A204.1 (cell line): ENCODE data around the gene CARD11.

Experiments used
- FAIRE-seq: peaks from 2 replicates; lab custom pipeline; 2012; peaks lifted over from hg19 to GRCh38; lab: Jason Lieb, UNC

Gene CARD11

DNA sequence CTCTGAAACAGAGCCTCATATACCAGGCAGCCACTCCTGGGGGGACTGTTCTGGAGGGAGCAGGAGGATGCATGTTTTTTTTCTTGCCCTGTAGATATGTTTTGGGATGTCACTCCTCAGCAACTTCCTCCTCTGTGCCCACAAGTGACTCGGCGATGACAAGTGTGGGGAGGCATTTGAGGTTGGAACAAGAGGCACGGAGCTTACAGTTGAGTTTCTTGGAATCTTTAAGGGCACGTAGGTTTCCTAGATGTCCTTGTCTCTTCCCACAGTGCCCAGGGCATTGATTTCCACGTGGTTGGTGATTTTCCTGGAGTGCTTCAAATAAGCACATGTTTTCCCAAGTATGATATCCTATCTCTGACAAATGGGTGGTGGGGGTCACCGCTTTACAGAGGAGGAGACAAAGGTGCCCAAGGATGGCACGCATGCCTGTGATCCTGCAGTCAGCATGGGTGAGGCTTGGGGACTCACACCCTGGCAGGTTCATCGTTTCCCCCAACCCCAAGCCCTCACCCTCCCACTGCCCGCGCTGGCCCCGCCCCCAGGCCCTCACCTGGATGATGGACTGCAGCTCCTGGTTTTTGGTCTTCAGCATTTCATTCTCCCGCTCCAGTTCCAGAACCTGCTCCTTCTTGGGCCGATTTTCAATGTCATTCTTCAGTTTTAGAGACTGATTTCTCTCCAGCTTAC, 104.3 kb downstream of the CARD11 start:
- no peak for FAIRE-seq

DNA sequence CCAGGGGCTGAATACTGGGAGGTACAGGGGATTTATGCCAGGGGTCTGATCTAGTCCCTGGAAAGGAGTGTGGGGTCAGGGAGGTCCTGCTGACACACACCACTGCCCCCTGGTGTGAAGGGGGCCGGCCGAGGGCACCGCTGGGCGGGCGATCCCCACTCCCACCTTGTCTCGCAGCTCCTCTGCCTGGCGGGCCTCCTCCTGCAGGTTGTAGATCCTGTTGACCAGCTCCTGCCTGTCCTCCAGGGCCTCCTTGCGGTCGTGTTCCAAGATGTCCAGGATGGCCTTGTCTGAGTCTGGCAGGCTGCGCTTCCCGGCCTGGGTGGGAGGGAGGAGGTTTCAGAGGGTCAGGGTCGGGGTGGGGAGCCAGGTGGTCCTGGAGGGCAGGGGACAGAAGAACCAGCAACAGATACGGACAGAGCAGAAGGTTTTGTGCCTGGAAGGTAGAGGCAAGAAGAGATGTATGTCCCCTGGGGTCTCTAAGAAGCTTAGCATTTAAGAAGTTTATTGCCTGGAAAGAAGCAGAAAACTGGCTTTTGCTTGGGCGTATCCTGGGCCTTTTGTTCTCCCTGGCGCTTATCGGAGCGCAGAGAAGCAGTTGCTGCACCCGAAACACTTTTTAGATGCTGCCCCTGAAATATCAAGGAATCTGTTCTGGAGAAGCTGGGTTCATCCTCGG, 105.0 kb downstream of the CARD11 start:
- FAIRE-seq, result no peak

DNA sequence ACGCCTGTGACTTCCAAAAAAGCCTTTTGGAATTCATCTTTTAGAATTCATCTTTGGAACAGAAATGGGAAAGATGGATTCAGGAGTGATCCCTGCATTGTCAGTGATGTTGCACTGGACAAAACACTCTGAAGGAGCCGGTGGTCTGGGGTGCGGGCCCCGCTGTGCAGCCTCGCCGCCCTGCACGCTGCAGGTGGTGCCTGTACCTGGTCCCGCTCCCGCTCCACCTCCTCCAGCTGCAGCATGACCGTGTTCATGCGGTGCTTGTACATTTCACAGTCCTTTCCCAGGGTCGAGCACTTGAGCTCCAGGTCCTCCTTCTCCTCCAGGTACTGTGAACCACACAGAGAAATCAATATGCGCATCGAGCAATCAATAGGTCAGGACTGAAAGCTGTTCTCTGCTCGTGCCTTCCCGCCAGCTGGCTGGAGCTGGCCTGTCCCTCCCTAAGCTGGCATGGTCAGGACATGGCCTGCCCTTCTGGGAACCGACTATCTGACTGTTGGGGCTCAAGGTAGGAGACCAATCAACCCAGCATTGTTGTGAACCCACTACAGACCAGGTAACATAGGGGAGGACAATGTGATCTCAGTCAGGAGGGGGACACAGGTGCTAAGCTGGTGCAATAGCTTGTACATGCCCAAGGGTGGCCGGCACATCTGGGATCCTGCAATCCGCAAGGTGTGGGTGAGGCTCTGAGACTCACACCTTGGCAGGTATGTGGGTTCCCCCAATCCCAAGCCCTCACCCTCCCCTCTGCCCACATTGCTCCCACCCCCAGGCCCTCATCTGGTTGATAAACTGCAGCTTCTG, 105.8 kb downstream of the CARD11 start:
- no peak for FAIRE-seq

DNA sequence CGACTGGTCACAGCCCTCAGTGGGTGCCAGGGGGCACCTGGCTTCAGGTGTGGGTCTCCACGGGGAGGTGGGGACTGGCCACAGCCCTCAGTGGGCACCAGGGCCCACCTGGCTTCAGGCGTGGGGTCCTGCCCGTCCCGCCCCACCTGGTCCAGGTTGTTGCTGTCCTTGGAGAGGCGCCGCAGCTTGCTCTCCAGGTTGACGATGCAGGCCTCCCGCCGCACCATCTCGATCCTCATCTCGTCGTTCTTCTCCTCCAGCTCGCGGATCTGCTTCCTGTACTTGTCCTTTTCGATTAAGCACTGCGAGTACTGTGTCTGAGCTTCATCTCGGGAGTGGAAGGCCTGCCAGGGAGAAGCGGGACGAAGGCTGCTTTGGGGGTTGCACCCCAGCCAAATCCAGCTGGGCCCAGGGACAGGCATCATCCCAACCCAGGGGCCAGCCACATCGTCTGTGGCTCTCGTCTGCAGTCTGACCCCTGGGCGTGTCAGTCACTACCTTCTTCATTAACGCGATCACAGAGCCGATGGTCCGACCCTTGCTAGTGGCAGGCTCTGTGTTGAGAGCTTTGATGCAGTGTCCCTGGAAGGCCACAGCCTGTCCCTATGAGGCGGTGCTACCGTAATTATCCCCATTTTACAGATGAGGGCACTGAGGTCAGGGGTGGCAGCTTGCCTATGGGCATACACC, 106.6 kb downstream of the CARD11 start:
- no peak for FAIRE-seq

DNA sequence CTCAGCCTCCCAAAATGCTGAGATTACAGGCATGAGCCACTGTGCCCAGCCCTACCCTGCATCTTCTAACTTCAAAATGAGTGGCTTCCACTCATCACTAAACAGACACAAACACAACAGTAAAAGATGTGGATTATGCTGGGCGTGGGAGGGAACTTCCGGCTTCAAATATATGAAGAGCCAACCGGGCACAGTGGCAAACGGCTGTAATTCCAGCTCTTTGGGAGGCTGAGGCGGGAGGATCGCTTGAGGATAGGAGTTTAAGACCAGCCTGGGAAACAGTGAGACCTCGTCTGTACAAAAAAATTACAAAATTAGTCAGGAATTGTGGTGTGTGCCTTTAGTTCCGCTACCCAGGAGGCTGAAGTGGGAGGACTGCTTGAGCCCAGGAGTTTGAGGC, 107.4 kb downstream of the CARD11 start:
- FAIRE-seq, result no peak

DNA sequence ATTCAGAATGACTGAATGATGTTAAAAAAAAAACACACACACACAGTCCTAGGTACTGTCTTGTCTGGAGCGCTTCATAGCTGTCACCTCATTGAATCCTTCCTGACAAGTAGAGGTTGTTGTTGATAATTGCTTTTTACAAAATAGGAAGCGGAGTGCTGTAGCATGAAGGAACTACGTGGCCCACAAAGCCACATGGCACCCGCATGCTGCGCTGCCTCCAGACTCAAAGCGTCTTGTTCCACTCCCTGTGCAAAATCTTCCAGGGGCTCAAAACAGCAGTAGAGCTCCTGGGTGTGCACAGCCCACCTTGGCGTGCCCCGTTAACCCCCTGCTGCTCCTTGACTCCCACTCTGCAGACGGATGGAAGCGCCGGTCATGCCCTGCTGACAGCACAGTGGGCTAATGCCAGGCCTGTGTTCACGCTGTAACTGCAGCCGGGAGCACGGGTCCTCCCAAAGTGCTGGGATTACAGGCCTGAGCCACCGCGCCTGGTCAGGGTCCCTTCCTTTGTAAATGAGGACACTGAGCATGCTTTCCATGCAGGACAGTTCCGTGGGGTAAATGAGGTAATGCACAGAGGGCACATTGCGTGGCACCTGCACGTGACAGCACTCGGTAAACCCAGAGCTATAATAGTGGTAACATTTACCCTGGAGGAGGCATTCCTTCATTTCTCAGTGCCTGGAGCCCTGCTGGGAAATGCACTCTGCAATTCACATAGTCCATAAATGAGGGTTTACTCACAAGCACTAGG, 108.5 kb downstream of the CARD11 start:
- FAIRE-seq, result no peak

DNA sequence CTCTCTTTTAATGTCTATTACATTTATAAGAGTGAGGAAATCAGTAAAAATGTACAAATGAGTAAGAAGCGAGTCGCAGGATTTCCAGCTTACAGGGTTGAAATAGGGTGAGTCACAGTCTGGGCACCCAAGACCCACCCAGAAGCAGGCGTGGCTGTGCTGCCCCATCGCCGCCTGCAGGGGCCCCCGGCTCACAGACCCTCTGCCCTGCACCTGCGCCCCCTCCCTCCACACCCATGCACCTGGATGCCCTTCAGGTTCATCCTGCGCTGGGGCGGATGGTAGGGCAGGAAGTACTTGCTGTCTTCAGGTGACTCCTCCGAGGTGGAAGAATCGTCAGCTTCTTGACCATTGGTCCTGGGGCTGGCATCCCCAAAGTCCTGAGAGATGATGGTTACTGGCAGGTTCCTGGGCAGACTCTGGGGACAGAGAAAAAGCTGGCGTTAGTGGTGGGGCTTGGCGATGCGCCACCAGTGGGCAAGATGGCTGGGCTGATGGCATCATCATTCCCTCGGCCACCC, 109.4 kb downstream of the CARD11 start:
- no peak for FAIRE-seq

DNA sequence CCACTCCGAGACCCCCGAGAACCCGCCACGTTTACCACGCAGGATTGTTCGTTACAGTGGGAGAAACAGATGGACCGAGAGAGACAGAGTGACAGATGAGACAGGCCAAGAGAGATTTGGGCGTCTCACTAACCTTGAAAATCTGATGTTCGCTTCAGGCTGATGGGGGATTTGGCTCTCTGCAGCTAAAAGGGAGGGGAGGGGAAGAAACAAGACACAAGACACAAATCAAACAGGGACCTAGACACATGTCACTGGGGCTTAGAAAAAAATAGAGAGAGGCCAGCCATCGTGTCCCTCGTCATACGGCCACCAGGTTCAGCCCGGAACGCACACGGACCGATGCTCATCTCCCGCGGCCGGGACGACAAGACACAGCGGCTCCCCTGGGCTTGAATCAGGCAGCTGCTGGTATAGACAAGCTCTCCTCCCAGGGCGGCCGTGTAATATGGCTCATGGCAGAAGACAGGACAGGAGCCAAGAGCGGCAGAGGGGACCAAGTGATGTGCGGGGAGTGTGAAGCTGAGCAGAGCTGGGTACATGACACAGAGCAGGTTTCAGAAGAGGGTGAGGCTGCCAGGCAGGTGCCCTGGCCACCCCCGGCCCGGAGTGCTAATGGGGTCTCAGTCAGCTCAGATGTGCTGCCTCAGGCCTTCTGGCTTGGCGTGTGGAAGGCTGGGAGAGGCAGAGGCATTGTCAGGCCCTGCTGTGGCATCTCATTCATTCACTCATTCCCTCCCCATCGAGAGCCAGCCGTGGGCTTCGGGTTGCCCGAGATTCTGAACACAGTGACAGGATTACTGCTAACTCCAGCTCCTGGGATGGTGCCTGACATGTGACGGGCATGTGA, 111.0 kb downstream of the CARD11 start:
- no peak for FAIRE-seq

DNA sequence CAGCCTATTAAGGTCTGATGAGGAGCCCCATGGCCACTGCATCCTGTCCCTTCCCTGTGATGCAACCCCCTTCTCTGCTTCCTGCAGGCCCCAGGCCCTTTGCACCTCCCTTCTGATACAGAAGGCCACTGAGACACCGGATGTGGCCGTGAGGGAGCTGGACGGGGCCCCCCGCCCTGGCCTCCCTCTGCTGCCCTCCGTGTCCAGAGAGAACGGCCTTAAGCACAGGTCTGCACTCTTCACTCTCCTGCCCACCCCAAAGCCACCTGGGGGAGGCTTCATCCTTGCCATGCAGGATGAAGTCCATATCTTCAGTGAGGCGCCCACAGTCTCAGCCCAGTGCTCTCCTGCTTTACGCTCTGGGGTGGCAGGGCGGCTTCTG, 112.6 kb downstream of the CARD11 start:
- FAIRE-seq, result no peak

DNA sequence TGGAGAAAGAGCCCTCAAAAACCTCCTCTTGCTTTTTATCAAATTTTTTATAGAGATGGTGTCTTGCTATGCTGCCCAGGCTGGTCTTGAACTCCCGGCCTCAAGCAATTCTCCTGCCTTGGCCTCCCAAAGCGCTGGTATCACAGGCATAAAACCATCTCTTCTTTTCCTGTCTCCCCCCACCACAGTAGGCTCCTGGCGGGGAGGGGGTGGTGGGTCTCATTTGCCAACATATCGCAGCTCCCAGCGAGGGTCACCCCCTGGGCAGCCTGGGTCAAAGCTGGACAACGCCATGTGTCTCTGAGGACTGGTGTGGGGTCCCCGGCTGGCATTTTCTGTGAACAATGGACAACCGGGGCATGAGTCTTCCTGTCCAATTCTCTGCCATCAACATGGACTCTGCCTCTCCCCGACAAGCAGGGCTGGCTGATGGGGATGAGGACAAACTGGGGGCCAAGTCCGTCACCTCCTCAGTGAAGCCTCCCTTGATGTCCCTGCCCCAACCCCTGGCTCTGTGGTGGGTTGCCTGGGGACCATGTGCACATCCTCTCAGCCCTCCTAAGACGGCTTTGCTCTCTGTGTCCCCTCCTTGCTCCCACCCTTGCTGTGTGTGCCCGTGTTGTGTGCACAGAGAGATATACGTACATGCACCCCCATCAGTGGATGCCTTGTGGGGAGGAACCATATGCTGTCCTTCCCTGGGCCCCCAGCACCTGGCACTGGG, 113.2 kb downstream of the CARD11 start:
- FAIRE-seq, result no peak

DNA sequence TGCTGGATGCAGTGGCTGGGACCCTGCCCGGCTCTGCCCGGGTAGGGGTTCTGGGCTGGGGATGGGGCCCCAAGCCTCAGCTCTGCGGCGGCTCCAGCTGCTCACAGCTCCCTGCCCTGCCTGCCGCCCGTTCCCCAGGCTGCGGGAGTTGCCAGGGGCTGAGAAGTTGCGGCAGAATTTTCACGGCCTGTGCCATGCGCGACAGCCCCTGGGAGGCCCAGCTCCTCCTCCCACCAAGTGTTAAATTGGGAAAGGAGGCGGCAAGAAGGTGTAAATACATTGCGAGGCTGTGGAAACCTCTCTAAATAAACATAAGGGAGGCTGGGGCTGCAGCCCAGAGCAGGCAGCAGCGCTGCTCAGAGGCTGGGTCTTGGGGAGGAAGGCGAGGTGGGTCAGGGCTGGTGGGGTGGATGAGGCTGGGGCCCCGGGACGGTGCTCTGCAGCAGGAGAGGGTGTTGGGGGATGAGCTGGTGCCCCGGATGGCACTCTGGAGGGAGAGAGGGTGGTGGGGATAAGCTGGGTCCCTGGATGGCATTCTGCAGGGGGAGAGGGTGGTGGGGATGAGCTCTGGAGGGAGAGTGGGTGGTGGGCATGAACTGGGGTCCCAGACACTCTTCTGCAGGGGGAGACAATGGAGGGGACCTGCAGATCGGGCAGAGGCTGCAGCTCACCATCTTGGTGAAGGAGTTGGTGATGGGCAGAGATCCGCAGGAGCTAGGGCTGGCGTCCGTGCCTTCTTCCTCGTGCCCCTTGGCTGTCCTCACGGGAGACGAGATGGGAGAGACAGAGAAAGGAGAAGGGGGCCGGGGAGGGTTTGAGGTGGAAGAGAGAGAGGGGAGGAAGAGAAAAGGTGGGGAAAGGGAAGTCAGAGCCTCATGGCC, 114.1 kb downstream of the CARD11 start:
- no peak for FAIRE-seq

DNA sequence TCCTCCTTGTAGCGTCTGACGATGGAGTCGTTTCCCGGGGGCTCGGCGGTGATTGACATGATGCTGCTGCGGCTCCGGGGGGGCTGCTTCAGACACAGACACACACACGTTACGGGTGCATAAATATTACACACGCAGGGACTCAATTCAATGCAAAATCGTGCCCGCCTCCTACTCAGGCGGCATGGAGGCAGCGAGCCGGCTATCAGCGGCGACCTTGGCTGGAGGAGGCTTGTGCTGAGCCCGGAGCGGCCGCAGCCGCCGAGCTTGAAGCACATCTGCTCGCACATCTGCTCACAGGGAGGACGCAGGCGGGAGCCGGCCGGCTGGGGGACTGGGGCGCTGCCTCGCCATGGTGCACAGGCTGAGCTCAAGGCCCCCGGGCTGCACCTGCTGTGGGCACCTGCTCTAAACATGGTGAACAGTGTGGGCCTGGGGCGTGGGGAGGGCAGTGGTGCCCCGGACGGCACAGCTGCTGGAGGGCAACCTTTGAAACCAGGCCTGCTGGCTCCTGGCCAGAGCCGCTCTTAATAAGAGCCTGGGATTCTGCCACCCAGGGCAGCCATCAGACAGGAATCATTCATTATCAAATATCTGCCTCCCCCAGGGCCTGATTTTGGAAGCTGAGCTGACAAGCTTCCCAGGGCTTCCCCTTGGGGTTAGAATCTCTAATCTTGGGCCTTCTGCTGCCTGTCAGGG, 114.9 kb downstream of the CARD11 start:
- no peak for FAIRE-seq

DNA sequence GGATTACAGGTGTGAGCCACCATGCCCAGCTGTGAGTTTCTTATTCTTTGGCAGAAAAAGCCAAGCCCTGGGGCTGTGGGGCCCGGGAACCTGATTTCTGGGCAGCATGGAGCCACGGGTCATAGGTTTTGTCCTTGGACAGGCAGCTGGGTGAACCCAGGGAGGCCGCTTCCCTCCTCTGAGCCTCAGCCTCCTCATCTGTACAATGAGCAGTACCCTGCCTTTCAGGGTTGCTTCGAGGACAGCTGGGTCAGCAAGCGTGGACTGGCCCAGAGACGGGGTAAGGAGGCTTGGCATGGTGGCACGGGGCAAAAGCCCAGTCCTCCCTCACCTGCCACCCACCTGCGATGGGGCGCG, 115.4 kb downstream of the CARD11 start:
- FAIRE-seq, result no peak

DNA sequence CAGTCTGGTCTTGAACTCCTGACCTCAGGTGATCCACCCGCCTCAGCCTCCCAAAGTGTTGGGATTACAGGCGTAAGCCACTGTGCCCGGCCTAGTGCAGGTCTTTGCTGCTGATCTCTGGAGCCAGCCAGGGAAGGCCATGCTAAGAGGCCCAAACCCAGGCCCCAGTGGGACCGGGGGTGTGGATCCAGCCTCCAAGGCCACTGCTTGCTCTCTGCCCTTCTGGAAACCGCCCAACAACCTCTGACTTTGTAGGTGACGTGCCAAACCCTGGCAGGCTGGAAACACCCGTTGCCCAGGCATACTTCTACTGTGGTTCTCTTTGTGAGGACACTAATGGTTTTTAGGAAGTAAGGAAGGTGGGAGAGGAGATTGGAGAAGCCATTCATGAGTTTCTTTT, 116.1 kb downstream of the CARD11 start:
- FAIRE-seq, result no peak

DNA sequence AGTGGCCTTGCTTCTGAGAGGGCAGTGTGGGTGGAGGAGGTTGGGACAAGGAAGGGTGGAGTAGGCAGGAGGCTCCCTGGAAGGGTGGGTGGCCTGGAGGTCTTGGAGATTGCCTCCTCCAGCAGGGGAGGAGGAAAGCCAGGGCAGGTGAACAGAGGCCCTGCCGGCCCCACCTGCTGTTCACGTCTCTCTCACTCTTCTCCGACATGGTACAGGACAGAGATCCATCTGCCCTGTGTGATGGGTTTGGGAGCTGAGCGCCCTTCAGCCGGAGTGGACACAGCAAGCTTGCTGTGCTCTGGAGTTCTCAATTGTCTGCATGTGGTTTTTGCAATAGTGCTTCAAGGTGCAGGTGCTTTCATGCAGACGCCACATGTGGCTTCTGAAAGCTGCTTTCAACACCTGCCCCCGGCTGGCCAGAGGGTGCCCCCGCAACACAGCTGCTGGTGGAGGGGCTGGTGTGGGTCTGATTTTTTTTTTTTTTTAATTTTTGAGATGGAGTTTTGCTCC, 116.7 kb downstream of the CARD11 start:
- no peak for FAIRE-seq

DNA sequence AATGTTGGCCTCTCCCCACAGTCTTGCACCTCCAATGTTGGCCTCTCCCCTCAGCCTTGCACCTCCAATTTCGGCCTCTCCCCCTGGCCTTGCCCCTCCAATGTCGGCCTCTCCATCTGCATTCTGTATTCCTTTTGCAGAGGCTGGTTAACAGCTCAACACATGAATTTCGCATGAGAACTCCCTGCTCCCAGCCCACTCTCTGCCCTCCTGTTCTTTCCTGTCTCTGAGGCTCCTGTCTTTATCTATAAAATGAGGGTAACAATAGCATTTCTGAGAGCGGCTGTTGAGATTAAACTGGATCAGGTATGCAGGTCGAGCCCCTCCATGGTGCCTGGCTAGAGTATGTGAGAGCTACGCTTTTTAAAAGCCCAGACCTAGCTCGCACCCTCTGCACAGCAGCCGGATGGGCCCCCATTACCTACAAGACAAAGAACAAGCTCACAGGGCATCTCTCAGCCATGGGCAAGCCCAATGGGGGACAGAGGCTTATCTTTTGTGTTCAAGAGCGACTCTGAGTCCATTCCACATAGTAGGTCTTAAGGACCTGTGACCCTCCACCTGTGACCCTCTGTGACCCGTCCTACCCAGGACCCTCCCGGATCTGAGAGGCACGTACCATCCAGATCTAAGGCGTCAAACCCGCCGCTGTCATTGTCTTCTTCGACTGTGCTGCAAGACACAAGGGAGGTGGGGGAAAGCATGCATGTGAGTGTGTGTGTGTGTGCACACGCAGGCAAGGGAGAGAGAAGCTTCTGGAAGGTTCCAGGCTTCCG, 117.4 kb downstream of the CARD11 start:
- FAIRE-seq, result no peak
